ENCODE data around the gene BOC.

Gene BOC

GRCh38 chr3:113288881-113289280 lies 77.5 kb downstream of the BOC start:
- DNase-seq = no peak

- DNase-seq = no peak
Measured at GRCh38 chr3:113291572-113291971, 80.2 kb downstream of the BOC start.

GRCh38 chr3:113292933-113293332 lies 81.6 kb downstream of the BOC start:
- DNase-seq = no peak

GRCh38 chr3:113293348-113293747 lies 82.0 kb downstream of the BOC start:
- DNase-seq = no peak

GRCh38 chr3:113295463-113295862 lies 84.1 kb downstream of the BOC start:
- DNase-seq = no peak

GRCh38 chr3:113297287-113297686 lies 85.9 kb downstream of the BOC start:
- no peak for DNase-seq

- no peak for DNase-seq
Measured at GRCh38 chr3:113297841-113298240, 86.5 kb downstream of the BOC start.

GRCh38 chr3:113300596-113300995 lies 89.2 kb downstream of the BOC start:
- DNase-seq = no peak

- no peak for DNase-seq
Measured at GRCh38 chr3:113304102-113304501, 92.7 kb downstream of the BOC start.

GRCh38 chr3:113304856-113305540 lies 93.6 kb downstream of the BOC start:
- no peak for DNase-seq

- no peak for DNase-seq
Measured at GRCh38 chr3:113310960-113311359, 99.6 kb downstream of the BOC start.

- DNase-seq = no peak
Measured at GRCh38 chr3:113312416-113312815, 101.1 kb downstream of the BOC start.

GRCh38 chr3:113314923-113315322 lies 103.6 kb downstream of the BOC start:
- DNase-seq = no peak

GRCh38 chr3:113329757-113330156 lies 118.4 kb downstream of the BOC start:
- DNase-seq = no peak

GRCh38 chr3:113330742-113331141 lies 119.4 kb downstream of the BOC start:
- no peak for DNase-seq

GRCh38 chr3:113331187-113331586 lies 119.8 kb downstream of the BOC start:
- DNase-seq = no peak
